ENCODE measurements around the gene OGA.
A peak's percentile ranks its signal among the peaks of the same experiment; 100 is the strongest.
"Not testable (repeated sequence)": the region's sequence is repeated elsewhere in the genome, so short reads cannot be mapped to it uniquely, and the experiment has no call there.

Gene OGA

DNA sequence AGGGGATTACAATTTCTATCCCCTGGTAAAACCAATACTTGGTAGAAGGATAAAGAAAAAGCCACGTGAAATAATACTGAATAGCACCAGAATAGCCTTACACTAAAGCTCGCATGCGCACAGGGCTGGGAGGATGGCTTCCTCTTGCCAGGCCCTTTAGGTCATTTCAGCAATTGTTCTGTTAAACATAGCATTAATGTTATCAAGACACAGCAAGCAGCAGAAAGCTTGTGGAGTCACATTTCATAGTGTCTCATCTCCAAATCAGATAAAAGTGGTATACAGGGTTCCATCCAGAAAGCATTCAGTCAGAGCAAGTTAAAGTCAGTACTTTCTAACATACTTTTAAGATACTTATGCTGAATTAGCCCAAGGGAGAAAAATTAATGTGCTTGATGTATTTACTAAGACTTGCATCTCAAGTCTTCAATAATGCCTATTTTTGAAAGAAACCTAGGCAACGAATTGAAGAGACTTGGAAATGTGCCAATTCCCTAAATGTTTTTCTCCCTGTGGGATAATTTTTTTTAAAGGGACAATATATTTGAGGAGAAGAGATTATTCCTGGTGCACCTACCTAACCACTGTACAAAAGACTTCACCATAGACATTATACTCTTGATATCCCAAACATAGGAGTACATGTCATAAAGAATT lies 20.7 kb downstream of the OGA start:
- no peak for DNase-seq

DNA sequence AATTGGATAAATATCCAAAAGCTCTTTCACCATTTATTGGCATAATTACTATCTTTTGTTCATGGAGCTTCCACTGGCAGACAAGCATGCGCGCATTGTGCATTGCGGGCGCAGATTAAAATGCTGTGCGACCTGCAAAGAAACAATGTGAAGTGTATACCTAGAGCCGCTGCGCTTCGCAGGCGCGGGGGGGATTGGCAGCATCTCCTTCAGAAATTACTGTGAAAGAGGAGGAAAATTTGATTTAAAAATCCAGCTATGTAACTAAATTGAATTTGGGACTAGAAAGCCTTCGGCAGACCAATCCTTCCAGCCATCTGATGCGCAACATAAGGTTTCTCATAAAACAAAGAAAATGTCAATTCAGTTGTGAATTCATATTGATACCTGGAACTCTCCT lies 24.7 kb downstream of the OGA start:
- DNase-seq = no peak

DNA sequence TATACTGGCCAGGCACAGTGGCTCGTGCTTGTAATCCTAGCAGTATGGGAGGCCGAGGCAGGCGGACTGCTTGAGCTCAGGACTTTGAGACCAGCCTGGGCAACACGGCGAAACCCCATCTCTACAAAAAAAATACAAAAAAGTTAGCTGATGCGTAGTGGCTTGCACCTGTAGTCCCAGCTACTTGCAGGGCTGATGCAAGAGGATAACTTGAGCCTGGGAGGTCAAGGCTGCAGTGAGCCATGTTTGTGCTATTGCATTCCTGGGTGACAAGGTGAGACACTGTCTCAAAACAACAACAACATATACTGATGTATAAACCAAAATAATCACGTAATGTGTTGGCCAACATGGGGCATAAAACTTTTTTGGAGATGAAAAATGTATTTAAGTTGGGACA lies 28.6 kb downstream of the OGA start:
- no peak for DNase-seq

DNA sequence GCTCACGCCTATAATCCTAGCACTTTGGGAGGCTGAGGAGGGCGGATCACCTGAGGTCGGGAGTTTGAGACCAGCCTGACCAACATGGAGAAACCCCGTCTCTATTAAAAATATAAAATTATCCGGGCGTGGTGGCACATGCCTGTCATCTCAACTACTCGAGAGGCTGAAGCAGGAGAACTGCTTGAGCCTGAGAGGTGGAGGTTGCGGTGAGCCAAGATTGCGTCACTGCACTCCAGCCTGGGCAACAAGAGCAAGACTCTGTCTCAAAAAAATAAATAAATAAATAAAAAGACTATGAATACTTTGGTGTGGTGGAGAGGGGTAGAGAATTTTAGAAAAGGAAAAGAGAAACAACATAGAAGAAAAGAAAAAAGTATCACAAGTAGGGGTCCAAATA lies 29.0 kb downstream of the OGA start:
- DNase-seq = not testable (repeated sequence)

DNA sequence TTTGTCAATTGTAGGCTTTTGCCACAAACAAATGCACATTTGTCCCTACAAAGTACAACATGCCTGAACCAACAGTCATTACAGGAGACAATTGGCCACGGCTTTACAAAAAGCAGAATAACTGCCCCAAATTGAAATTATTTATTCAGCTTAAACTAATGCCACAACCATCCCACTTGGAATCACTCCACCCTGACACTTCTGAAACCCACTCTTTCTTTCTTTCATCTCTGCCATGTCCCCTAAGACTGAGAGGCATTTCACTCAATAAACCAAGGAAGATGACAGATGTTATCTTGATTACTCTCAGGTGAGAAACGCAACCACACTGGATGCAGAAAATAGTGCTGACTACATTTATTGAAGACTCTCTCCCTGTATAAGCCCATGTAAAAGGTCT lies 32.4 kb downstream of the OGA start:
- DNase-seq = no peak

DNA sequence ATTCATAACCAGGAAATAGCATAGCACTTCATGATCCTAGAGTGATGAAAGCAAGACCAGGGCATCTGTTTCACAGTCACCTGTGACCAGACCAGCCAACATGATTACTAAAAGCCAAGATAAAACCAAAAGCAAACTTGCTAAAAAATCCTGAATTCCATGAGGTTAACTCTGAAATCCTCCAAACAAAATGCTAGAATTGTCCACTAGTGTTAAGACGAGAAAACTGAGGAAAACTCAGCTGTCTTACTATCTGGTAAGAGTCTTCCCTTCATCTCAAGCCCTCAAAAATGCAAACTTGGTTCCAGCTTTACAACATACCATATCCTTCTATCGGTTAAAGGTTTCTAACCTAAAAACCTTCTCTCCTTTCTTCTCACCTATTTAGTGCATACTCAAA lies 33.7 kb downstream of the OGA start:
- DNase-seq = no peak

DNA sequence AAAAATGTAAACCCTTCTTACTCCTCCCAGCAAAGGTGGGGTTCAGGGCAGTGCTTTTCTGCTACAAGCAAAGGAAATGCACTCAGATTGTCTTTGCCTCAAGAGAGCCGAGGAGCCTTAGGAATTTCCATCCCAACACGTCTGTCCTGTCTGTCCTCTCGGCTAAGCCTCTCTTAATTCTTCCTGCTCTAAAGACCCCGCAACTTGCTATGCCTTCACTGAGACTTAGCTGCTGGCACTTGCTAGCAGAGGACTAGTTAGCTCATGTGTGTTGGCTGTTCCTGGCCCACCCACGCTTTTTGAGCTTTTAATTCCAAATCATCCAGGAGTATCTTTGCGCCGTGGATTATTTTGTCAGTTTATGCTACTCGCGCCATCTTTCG lies 34.5 kb downstream of the OGA start:
- DNase-seq = no peak

DNA sequence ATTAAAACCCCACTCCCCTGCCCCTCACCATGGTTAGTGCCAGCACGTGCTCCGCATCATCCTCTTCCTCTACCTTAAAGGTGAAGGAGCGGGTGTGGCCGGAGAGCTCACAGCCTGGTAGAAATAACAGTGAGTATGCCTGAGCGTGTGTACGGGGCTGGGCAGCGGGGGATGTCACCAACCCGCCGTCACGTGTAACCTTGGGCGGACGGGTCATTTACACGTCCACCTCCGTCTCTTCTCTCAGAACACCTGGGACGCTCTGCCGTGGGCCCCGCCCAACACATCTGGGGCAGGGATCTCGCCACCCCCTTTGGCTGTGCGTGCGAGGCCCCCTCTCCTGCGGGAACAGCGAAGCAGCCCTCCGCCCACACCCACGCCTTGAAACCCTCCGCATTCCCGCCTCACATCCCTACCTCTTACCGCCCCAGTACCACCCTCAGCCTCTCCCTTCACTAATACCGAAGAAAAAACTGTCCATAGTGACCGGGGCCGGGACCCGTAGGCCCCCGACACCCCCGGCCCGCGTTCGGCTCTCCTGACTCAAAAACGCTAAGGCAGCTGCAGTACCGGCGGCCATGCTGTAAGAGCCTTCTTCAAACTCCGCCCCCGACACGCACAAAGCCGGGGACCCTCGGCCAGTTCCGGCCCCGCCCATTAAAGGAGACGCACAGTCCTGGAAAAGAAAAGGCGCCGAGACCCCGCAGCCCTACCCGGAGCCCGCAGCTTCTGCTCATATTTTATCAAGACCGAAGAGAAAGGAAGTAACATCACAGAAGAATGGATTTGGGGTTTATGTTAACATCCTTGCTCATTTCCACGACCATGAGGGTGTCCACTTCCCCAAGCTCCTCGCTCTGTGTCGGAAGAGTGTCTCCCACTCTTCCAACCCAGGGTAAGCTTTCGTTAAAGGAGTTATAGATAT lies 35.2 kb downstream of the OGA start, which contains the start of gene NPM3:
Gene NPM3, minus strand, starts transcription at position 636 of the 925 bp plus-strand sequence. Its CDS starts 56 bp downstream, at position 580.
- peak; percentile 87 for DNase-seq

DNA sequence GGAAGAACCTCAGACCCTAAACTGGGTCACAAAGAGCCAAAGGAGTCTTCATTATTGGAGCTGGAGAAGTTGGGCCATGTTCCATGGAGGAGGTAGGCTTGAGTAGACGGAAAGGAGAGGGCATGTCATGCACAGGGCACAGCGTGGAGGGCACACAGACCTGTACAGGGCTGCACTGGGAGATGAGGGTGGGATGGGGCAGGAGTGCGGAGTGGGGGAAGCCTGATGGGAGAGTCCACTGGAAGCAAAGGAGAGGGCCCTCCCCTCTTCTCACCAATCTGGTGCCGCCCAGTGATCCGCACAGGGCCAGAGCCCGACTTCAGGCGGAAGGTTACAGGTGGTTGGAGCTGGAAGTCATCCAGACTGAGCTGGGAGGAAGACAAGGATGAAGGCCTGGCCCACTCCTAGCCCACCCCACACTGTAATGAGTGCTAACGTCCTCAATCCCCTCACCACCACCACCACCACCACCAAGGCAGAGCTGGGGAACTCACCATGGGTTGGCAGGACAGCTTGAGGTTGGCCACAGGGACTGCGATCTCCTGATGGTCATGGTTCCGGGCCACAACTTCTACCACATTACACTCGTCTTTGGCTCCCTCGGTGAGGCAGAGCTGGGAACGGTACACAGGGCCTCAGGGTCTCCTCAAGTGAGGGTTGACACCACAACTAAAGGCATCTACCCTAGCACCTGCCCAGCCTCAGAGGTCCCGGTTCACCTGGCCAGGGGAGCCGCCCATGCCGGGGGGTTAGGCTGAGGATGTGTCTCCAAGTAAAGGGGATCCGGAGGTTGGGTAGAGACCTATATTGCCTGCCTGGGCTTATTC lies 36.0 kb downstream of the OGA start:
- no peak for DNase-seq

DNA sequence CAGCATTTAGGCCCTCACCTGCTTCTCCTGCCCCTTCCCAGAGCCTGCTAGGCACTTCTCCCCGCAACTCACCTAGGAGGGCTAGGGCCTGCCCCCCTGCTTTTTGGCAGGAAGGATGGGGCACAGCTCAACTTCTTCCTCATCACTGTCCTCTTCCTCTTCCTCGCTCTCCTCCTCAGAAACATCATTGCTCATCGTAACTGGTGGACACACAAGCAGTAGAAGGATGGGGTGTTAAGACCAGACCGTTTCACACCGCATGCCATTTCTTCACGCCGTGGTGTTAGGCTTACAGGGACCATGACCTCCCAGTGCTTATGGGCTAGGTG lies 36.6 kb downstream of the OGA start:
- no peak for DNase-seq

DNA sequence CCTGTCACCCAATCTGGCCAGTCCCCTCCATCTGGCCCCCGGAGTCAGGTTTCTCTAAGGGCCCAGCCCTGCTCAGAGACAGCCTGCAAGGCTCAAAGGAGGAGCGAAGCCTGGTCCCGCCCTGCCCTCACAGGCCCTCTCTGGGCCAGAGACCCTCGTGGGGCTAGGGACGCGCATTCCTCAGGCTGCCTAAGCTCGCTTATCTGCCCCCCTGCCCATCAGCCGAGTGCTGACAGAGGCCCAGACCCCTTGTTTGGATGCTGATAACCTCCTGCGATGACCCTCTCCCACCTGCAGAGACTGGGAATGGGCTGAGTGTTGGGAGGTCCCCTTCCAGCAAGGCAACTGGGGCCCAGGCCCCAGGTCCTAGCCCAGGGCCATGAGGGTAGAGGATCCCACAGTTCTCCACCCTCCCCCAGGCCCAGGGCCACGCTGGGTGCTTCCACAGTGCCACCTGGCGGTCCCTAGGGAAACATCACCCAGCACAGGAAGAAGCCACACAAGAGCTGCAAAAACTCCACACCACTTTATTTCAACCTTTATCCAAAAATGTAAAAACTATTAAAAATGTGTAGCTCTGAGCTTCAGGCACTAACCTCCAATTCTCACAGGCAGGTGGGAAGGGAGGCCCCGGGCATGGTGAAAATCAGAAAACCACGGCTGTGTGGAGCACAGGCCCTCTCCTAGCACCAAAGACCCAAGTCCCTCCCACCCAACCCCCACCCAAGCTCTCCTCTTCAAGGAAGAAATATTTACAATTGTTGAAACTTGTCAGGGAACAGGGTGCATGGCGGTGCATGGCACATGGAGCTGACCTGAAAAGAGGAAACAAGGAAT lies 37.2 kb downstream of the OGA start:
- DNase-seq = no peak

DNA sequence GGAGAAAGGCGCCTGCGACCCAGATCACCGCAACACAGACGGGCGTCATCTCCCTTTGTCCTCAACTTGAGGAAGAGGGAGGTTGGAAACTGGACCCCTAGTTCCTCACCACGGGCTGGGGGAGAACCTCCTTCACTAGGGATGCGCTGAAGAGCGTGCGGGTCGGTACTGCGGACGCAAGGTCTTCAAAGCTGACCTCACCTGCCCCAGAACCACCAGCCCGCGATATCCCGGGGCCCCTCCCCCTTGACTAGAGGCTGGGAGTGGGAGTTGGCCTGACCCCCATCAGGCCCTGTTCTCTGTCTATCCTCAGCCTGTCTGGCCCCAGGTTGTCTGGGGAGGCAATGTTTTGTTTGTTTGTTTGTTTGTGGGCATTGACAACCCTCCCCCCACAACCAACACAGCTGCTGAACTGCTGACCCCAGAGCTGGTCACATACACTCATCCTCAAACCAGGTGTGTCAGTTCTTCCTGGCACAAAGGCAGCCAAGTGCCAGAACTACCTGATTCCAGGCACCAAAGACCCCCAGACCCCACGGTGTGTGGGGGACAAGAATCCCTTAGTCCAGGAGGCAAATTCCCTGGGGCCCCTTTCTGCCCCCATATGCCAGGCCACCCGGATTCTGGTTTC lies 37.9 kb downstream of the OGA start:
- no peak for DNase-seq

DNA sequence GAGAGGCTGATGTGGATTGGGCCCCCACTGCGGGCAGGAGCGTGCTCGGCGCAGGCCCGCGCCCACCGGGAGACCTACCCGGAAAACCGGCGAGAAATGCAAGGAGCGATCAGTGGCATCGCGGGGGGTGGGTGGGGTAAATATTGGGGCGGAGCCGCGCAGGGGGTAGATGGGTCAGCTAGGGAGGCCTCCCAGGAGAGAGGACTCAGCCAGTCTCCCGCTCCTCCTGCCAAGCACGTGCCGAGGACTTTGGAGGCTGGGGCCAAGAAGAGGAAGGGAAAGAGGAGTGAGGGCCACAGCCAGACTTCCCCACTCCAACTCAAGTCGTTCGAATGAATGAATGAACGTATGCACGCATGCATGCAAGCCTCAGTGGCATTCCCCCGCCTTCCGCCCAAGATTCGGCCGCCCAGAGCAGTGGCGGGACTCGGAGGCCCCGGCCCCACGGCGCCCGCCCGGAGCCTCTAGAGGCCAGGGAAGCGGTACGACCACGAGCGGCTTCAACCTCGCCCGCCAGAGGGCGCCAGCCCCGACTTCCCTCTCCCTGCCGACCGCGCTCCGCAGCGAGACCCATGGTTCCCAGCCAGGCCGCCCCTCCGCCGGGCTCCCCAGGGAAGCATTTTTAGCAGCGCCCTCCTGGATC lies 38.6 kb downstream of the OGA start:
- no peak for DNase-seq

DNA sequence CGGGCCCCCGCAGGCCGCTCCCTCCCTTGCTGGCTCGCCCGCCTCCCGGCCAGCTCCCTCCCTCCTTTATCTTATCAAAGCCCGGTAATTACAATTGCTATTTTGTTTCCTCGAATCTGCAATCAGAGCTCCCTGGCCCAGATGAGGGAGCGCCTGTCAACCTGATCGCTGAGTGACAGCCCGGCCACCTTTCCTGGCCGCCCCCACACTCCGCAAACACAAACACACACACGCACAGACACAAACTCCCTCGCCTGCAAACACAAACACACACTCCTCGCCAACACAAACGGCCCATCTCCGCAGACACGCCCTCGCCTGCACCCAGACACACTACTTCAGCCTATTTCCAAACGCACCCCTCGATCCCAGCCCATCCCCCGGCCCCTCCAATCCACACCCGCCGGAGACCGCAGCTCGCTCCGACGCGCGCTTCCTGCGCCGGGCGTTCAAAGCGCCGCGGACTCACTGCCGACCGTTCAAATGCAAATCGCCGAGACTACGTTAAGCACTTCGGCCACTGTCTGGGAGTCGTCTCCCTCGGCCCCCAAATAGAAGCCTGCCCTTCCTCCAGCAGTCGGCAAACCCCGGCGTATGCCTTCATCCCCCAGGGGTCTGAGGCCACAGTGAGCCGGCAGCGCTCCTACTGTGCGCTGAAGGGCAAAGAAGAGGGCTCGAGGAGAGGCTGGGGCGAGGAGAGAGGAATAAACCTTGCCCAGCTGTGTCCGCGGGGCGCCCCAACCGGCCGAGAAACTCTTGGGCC lies 39.3 kb downstream of the OGA start:
- DNase-seq = no peak

DNA sequence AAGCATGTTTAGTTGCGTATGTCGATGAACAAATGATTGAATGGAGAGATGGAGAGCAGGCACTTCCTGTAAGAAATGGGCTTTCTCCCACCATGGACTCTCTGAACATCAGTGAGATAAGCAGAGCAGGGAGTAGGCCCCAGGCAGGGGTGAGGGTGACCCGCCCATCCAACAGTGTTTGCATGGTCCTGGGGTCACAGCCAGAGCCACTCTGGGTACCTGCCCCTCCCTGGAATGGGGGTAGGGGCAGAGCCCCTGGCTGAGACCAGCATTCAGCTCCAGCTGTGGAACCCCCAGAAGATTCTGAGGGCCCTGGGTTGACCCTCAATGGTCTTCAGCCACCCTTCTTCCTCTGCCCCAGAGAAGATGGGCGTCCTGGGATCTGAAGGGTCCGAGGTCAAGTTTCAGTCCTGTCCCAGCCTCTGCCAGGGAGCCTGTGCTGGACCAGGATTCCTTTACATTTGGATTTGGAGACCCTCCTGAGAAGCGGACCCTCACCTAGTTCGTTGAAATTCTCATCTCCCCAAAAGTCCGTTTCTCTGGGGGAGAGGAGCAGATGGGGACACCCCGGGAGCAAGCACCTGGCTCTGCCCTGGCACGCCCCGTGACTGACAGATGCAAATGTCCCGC lies 40.0 kb downstream of the OGA start:
- DNase-seq = no peak

DNA sequence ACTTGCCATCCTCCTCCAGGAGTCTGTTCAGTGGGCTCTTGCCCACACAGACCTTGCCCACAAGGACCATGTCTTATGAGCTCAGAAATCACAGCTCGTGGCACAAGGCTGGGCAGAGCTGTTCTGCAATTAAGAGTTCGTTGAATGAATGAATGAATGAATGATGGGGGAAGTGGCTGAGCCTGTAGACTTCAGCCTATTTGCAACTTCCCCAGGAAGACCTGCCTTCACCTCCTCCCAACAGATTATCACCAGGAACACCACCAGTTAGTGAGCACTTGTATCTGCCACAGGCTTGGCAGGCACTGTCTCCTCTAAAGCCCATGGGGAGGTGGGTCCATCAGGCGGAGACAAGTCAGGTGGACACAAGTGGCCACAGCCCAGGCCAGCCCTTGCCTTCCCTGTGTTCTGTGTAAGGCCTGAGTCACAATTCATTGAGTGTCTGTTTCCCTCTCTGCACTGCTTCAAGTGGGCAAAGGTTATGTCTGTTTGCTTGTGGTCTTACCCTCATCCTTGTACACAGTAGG lies 40.6 kb downstream of the OGA start:
- no peak for DNase-seq

DNA sequence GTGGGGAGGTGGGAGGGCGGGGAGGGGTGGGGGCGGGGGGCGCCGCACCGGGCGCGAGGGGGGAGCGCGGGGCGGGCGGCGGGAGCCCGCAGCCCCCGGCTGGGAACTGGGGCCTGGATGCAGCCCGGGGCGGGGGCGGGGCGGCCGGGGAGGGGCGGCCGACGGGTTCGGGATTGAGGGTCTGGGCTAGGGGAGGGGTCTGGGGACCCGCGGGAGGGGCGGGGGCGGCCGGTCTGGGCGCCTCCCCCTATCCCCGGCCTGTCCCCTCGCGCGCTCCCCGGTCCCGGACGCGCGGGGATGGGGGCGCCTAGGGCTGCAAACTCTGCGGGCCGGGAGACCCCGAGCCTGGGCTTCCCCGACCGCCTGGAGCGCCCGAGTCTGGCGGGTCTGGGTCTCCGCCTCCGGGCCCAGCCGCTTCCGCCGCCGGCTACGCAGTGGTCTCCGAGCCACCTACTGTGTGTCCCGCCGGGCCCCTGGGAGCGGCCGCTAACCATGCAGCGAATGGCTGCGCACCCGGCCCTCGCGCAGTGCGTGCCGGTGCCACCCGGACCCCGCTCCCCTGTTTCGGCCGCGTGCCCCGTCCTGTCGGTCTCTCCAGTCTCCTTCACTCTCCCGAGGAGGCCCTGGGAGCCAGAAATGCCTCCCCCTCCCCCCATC lies 42.0 kb downstream of the OGA start:
- DNase-seq = no peak

DNA sequence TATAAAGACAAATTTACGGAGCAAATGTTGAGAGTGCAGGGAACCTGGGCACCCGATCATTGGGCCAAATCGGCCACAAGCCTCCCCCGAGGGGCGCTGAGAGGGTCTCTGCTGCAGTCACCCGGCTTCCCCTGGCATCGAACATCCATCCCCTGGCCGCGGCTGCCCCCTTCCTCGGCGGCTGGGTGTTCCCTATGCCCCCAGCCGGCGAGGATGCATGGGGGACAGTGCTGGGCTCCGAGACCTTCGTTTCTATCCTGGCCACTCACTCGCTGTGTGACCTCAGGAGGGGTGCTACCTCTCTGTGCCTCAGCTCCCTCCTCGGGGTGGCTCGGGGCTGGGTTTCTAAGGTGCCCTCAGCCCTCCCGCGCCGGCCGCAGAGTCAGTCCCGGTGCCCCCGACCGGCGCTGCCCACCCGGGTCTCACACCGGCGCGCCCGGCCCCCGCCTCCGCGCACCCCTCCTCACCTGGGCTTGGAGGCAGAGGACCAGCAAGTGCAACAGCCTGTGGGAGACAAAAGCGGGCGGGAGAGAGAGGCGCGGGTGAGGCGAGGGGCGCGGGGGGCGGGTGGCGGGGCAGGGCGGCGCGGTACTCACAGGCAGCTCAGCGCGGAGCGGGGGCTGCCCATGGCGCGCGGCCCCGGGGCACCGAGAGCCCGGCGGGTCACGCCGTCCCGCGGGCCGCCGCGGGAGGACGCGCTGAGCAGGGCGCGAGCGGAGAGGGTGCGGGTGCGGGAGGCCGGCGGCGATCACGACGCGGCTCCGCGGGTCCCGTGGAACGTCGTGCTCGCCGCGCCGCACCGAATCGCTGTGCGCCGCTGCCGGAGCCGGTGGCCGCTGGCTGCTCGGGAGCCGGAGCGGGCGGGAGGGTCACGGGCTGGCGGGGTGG lies 42.7 kb downstream of the OGA start, which contains the start of gene FGF8:
Gene FGF8, minus strand, starts transcription at position 842 of the 888 bp plus-strand sequence. Its CDS starts 214 bp downstream, at position 628.
- no peak for DNase-seq
